GM19395 (cell line): ENCODE data around the gene DNAJB5.
A peak's percentile ranks its signal among the peaks of the same experiment; 100 is the strongest.

Experiments used
- ATAC-seq: cut with Tn5 transposase; IDR thresholded peaks from one replicate; pipeline ENCODE4 v1.9.1; 2021; ENCODE audit warnings: mild to moderate bottlenecking, moderate library complexity; ENCODE audit not compliant: unreplicated experiment

The DNAJB5 gene

GRCh38 chr9:34983209-34983608, 6.3 kb upstream of the DNAJB5 start:
- peak; percentile 52 for ATAC-seq

DNA sequence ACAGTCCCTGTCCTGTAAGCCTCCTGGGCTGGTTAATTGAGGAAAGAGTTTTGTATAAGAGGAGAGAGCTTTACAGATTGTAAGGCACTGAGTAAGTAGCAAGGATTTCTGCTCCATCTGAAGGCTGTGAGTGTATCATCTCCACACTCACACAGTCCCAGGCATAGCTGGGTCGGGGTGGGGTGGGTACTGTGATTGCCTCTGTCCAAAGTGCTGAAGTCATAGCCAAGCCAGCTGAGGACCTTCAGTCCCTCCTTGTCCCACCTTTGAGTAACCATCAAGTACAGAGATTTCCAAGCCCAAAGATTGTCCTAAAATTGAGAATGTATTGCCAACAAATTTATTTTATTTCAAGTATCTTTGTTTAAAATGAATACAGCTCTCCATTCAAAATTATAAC, 5.5 kb upstream of the DNAJB5 start:
- no peak for ATAC-seq

GRCh38 chr9:34985311-34985899, 4.1 kb upstream of the DNAJB5 start:
- ATAC-seq: no peak

DNA sequence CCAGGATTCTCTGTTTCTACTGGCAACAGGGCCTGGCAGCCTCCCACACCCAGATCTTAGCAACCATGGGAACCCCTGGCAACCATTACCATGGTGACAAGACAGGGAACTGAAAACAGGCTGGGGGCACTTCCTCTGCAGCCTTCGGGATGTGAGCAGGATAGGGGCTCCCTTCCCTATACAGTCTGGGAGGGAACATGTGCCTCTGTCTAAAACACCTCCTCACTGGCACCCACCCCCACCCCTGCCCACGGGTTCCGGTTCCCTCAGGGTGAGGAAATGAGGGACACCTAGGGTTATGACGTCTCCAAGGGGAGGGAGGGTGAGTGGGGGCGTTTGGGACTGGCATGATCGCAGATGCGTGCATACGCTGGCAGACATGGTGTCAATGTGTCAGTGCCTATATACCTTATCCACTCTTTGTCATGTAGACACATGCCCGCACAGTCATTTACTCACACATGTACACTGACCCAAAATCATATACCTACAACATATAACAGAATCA, 3.0 kb upstream of the DNAJB5 start:
- no peak for ATAC-seq

GRCh38 chr9:34987160-34987901, 2.2 kb upstream of the DNAJB5 start:
- no peak for ATAC-seq

DNA sequence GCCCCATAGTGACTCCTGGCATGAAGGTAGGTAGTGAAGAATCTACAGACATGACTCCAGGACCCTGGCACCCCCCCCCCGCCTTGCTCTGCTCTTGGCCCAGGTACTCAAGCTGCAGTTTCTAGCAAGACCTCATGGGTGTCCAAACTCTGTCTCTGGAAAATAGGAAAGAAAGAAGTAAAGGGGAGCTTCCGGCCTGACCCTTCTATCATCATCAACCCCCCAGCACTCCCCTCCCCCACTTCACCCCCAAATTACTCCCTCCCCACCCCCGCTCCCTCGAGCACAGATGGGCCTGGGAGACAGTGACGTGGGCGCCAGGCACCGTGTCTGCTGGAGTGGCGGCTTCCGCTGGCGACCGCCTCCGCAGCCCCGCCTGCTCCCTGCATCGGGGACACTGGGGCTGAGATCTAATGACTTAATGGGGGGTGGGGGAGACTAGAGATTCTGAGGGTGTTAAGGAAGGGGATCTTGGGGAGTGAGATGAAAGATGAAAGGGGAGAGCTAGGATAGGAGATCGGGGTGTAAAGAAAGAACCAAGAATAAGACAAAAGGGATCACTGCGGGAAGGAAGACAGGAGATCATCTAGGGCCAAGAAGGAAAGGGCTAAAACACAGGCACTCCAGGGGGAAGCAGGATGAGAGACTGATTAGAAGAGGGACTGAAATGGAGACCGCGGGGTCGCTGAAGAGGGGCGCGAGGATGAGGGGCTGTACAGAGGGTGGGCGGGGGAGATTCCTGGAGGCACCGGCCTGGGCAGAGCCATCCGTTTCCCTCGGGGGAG, 1.1 kb upstream of the DNAJB5 start:
- ATAC-seq: no peak

DNA sequence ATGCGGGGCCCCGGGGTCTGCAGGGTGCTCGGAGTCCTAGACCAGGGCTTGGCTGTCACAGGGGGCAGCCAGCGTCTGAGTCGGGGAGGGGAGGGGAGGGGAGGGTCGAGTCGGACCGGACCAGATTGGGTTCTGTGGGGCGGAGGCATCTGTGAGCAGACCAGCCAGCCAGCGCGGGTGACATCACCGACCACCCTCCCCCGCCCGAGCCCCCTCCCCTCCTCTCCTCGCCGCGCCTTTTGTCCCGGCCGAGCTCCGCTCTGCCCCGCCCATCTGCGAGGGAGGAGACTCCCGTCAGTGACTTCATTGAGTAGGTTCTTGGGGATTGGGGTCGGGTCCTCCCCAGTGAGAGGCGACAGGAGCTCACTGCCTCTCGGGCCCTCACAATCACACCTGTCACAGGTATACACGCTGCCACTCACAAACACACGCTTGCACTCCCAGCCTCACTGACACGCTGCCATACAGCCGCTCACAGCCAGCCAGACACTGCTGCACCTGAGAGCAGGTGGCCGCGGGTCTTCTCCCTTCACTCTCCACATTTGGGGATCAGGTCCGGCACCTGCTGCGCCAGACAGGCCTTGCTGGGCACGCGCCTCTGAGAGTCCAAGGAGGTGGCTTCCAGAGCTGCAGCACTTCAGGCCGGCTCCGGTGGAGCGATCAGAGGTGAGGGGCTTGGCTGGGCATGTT, 546 bp downstream of the DNAJB5 start:
- no peak for ATAC-seq

- no peak for ATAC-seq
Measured at GRCh38 chr9:34990908-34991606, 1.5 kb downstream of the DNAJB5 start.

- no peak for ATAC-seq
Measured at GRCh38 chr9:34991607-34992375, 2.2 kb downstream of the DNAJB5 start.

- ATAC-seq: no peak
Measured at GRCh38 chr9:34992376-34992951, 2.9 kb downstream of the DNAJB5 start.

GRCh38 chr9:34993502-34994259, 4.1 kb downstream of the DNAJB5 start:
- ATAC-seq: no peak

- ATAC-seq: no peak
Measured at GRCh38 chr9:34994260-34994899, 4.8 kb downstream of the DNAJB5 start.

GRCh38 chr9:34994900-34995669, 5.5 kb downstream of the DNAJB5 start:
- no peak for ATAC-seq

DNA sequence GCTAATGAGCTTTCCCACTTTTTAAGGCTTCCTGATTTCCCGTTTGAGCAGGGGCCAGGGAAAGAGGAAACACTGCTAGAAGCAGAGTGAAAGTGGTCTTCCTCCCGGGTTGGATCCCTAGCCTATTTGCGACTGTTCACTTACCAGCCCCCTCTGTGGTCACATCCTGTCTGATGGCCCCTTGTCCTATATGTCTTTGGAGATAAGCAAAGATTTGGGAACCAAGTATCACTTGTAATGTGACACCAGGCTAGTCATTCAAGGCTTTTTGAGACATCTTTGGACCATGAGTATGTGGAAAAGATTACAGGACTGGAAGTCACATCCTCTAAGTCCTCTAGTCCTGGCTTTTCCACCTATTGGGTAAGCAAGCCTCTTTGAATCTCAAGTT, 6.1 kb downstream of the DNAJB5 start:
- no peak for ATAC-seq

GRCh38 chr9:34996181-34996904, 6.8 kb downstream of the DNAJB5 start:
- ATAC-seq: no peak

DNA sequence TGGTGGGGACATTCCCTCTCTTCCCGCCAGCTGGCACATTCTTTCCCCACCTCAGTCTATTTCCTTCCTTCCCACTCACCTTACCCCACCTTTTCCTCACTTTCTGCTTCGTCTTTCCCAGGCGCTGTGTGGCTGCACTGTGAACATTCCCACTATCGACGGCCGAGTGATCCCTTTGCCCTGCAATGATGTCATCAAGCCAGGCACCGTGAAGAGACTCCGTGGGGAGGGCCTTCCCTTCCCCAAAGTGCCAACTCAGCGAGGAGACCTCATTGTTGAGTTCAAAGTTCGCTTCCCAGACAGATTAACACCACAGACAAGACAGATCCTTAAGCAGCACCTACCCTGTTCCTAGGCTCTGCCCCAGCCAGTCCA, 7.3 kb downstream of the DNAJB5 start:
- ATAC-seq: no peak

GRCh38 chr9:34997379-34997781, 7.8 kb downstream of the DNAJB5 start:
- no peak for ATAC-seq
